Anterior cingulate cortex (tissue), 58 donors: ENCODE results near the gene FBXL22.

Source experiments
- DNase-seq, 58 donors: peaks; one replicate each; lab custom pipeline; 2025; lab: John Stamatoyannopoulos, UW

FBXL22 gene

DNA sequence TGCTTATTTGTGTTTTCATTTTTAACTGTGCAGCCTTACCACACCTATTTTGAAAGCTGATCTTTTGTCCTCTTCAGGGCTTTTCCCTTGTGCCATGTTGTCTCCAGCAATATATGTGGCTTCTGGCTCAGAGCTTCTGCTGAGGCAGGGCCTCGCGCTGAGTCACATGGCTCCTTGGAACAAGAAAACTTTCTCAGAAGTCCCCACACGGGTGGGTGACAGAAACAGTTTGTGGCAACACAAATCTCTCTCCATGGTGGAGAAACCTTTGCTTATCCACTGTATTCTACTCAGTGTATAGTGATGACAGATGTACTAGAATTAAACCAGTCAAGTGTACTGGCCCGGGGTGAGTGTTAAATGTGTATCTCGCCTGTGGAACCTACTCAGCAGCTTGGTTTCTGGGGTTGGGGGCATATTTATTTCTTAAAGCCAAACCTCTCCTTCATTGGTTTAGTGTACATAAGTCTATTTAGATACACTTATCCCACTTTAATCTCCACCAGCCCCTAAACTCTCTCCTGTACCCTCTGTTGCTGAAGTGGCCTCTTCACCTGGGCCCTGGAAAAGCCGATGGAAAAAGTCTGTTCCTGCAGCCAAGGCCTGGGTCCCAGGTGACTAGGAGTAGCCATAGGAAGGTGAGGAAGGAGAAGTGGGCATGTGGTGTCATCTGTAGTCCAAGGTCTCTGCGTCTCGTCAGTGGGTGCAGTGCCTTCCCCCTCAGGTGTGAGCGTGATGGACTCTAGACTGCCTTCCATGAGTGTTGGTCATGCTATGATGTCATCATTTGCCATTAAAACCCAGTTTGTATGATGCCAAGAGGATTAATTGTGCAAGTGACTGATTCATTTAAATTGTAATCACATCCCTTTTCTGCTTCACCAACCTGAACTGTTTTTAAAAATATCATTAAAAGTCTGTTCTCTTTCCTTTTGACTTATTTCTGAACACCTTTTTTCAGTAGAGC is 3.2 kb upstream of the FBXL22 start:
- DNase-seq: no peak

- DNase-seq: peak in 4 of 58 donors; percentile 11 to 40 (median 20)
Observed at GRCh38 chr15:63595065-63595464, 2.1 kb upstream of the FBXL22 start.

GRCh38 chr15:63595688-63596087 is 1.5 kb upstream of the FBXL22 start:
- no peak for DNase-seq

- DNase-seq: no peak
Observed at GRCh38 chr15:63596676-63597037, 530 bp upstream of the FBXL22 start.

DNA sequence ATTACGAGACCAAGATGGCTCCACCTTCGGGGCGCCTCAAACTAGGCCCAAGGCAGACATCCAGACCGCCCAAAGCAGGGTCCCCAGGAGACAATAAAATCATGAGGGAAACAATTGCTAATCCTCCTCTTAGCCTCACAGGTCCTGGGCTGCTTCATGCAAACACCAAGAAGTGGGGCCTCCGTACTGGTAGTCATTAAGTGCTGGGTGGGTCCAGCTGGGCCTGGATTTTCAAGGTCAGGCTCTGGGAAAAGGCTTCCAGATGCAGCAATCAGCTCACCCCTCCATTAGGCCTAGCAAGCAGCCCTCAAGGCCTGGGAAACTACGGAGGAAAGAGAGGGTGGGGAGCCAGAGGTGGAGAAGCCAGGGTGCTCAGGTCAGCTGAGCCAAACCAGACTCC is 634 bp downstream of the FBXL22 start:
- no peak for DNase-seq

GRCh38 chr15:63598473-63599400 is 1.6 kb downstream of the FBXL22 start:
- DNase-seq: peak in 4 of 58 donors; percentile 15 to 30 (median 17)

DNA sequence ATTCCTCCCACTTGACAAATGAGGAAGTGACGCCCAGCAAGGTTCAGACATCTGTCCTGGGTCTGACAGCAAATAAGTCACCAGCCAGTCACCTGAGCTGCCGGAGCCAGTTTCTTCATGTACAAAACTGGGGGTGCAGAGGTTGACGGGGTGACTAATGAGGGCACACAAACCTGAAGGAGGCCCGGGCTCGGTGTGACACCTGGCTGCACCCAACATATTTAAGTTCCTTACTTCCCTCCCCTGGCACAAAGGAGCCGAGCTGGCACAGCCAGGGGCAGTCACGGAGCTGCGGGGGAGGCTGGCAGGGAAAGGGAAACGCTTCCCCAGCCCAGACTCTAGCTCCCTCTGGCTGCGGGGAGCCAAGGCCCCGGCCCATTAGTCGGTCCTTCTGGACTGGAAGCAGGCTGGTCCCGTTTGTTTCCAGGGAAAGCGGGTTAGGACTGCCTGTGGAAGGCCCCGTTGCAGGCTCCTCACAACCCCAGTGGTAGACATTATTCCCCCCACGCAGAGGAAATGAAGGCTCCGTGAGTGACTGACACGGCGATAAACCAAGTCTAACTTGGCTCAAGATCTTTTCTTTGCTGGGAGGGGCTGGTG is 2.3 kb downstream of the FBXL22 start:
- peak in 48 of 58 donors; percentile 29 to 81 (median 56) for DNase-seq

DNA sequence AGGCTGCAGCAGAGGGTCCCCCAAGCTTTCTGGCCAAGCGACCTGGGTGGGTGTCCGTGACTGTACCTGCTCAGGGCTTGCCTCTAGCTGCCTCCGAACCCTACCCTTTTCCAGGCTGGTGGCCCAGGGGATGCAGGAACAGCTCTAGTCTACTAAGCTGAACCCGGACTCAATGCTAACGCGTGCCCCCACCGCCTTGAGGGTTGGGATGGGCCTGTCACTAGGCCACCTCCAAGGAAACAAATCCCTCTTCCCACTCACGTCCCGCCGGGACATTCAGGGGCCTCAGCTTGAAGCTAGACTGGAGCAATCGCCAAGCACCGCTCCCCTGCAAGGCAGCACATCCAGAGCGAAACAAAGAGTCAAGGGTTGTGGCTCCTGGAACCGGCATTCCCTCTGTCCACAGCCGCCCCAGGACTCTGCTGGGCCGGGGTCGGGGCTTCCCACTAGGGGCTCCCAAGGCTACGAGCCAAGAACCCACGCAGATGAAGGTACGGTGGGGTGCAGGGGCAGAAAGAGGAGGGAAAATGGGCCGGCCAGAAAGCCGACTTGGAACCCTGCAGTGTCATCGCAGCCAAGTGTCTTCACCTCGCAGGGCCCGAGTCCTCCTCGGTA is 2.9 kb downstream of the FBXL22 start:
- DNase-seq: peak in 20 of 58 donors; percentile 12 to 77 (median 62)

GRCh38 chr15:63600616-63601025 is 3.4 kb downstream of the FBXL22 start:
- DNase-seq: peak in 57 of 58 donors; percentile 34 to 94 (median 84)

- DNase-seq: peak in 19 of 58 donors; percentile 16 to 77 (median 58)
Observed at GRCh38 chr15:63601026-63601703, 4.0 kb downstream of the FBXL22 start.

DNA sequence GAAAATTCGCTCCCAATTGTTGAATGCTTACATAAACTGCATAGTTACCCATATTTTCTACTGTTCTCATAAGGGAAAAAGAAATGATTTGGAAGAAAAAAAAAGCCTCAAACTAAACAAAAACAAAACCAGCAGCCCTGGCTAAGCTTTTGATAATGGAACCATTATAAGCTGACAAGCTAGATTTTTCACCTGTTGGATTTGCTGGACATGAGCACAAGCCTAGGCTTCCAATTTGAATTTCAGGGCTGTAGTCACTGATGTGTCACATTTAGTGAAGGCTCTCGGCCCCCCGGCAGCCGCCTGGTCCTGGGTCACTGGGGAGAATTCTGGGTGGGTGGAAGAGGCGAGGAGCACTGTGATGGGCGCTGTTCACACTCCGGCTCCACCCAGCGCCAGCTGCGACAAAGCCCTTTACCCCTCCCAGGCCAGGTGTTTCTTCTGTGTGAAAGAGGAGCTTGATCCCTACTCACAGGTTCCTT is 4.6 kb downstream of the FBXL22 start:
- DNase-seq: peak in 1 of 58 donors; percentile 19

GRCh38 chr15:63602595-63602994 is 5.4 kb downstream of the FBXL22 start:
- no peak for DNase-seq

- DNase-seq: peak in 19 of 58 donors; percentile 17 to 53 (median 37)
Observed at GRCh38 chr15:63603516-63603915, 6.3 kb downstream of the FBXL22 start.

DNA sequence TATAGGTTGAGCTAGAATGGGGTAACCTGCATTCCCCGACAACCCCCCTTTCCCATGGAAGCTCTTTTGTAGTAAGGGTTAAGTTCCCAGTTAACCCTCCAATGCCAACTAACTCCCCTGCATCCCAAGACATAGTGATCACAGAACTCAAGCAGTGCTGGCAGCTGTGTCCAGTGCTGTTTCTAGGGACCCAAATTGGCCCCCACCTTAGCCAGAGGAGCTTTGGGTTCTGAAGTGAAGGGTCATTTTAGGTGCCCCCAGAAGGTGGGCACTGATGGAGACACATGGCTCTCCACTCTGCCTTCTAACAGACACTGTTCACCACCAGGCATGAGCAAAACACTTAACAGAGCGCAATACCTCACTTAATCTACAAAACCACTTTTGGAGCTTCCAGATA is 7.1 kb downstream of the FBXL22 start:
- DNase-seq: no peak

- no peak for DNase-seq
Observed at GRCh38 chr15:63605036-63605435, 7.8 kb downstream of the FBXL22 start.

DNA sequence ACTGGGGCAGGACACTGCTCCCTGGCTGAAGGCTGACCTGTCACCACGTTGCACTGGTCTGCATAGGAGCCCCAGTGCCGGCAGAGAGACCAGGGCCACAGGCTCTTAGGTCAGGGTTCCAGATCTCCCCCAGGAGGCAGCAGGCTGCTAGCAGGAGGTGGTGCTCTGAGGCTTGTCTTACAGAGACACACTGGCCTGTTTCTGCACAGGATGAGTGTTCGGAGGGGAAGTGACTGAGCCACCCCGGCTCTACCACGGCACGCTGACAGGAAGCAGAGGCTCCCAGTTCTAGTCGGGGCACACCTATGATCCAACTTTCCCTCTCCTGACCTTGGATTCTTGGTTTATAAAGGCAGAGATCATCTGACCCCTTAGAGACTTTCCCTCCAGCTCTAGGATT is 8.6 kb downstream of the FBXL22 start:
- DNase-seq: no peak

DNA sequence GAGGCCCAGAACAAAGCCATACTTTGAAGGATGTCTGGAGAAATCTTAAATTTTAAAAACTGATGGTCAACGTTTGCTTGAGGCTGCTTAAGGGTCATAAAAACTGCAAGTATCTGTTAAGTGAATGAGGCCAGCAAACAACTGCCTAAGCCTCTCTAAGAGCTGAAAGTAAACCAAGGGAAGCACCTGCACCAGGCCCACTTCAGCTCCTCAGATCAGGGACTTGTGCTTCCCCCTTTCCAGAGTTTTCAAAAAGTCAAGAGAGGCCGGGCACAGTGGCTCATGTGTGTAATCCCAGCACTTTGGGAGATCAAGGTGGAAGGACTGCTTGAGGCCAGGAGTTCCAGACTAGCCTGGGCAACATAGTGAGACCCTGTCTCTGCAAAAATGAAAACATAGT is 9.1 kb downstream of the FBXL22 start:
- DNase-seq: no peak

- no peak for DNase-seq
Observed at GRCh38 chr15:63608989-63609388, 11.8 kb downstream of the FBXL22 start.

GRCh38 chr15:63609448-63609847 is 12.3 kb downstream of the FBXL22 start:
- DNase-seq: no peak
